Left colon (tissue), 2 donors: ENCODE data around the gene FAM47C. TPM values are rescaled to one million over a fixed set of nuclear protein-coding genes. Genes with fewer than 3 reads are reported as not detected.

Experiments
- ATAC-seq: fragments of 200-7000 bp; cut with Tn5 transposase; one replicate; pipeline ENCODE4 v1.9.1; 2020; ENCODE audit warnings: mild to moderate bottlenecking, moderate library complexity
- DNase-seq, 2 donors: peaks; one replicate each; pipeline ENCODE4 v3.0.0-alpha.2; 2020
- intact Hi-C, 2 donors: fragments of 100-400 bp; cut with DNase I in 1 of 2; cut with micrococcal nuclease in 1 of 2; formaldehyde crosslinking; loops; one replicate each; pipeline versions ENCODE4 v1.11.2 to v1.14.0; 2022; cut with DNase I, micrococcal nuclease
- total RNA-seq, 2 donors: library from RNA; stranded (reverse); fragmentation: NEBNext Ultra II Directional; extraction: Animal tissue kit (Norgen Biotek cat#: 25700); gene quantifications; one replicate each; pipeline ENCODE4 v1.2.1, GENCODE V29; 2021
- donor health status: DM: no; HTN: no; CAD: no.
- donor health status: DM: yes; HTN: yes; CAD: no.

Gene FAM47C
- total RNA-seq, 2 donors from 2014 or later: not detected

DNA sequence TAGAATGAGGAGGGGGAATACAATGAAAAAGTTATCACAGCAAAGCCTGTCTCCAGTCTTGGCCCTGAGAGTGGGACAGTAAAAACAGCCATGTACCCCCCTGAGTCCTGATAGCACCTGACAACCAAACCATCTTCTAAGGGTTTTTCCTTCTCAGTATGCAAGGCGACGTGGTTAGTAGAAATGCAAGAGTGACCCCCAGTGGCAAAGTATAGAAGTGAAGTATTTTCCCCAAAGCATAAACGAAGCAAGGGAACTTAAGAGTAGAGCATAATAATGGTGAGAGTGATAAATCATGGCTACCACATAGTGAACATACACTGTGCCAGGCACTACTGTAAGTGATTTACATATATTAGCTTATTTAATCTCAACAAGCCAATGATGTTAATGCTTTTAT is 52.8 kb downstream of the FAM47C start:
- intact Hi-C loops: no loop called here
- no peak for DNase-seq
- ATAC-seq: peak; percentile 28
